ENCODE measurements around the gene NTS.

Gene NTS, protein sequence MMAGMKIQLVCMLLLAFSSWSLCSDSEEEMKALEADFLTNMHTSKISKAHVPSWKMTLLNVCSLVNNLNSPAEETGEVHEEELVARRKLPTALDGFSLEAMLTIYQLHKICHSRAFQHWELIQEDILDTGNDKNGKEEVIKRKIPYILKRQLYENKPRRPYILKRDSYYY
- 0 reads per million in 2 donors for total RNA-seq

GRCh38 chr12:85874031-85874461, at the start of gene NTS:
Gene NTS (plus strand): TSS chr12:85874295. CDS start chr12:85874404, 109 bp downstream.
- DNase-seq = no peak

DNA sequence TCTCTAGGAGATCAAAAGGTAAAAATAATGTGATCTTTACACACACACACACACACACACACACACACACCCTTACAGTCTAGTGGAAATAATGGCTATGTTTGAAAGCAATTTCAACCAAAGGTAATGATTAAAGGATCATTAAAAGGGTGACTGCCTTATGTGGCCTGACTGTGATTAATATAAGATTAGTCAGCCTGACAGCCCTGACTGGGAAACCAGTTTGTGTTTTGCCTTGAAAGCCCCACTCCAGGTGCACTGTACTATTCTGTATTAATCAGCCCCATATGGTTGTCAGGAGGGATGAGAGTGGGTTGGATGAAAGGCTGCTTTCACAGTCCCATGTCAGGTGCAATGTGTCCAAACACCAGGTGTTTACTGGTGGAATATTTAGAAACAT, 48.3 kb upstream of the NTS start:
- no peak for DNase-seq

- DNase-seq = no peak
Measured at GRCh38 chr12:85828576-85828975, 45.5 kb upstream of the NTS start.

- no peak for DNase-seq
Measured at GRCh38 chr12:85829391-85829790, 44.7 kb upstream of the NTS start.

DNA sequence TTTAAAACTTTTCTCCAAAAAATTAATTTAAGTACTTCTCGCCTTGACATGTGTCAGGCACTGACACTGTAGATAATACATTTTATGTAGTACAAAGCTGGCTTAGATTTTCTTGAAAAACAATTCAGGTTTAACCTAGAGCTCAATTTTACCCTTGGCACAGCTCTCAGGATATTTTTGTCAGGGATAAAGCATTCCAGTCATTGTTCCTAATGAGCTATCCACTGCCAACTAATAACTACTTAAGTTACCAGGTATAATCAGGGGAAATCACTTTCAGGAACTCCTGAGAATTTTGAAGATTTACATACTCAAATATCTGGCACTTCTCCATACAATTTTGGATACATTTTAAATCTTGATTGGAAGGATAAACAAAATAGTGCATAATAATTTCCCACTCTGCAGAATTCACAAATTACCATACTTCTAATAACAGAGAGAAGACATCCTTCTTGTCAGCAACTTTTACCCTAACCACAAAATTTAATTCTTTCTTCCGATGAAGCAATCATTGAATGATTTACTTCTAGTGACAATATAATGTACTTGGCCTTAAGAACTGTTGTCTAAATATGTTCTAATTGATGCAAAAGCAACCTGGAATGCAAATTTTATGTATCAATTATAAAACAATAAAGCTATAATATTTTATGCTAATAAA, 42.6 kb upstream of the NTS start:
- no peak for DNase-seq

DNA sequence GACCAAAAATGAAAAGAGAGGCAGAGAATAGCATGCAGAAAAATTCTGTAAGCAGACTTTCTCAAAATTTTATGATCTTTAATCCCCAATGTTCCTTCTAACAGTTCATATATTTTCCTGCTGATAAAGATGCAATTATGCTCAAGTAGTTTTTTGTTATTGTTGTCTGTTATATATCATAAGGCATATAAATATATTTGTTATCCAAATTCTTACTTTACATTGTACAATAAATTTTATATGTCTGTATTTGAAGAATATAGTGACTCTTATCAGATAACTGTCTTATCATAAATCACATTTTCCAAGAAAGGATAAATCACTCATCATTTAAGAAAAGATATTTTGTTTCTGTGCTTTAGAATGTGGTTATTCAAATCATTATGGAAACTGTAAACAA, 40.5 kb upstream of the NTS start:
- no peak for DNase-seq

GRCh38 chr12:85834378-85834777, 39.7 kb upstream of the NTS start:
- DNase-seq = no peak

- DNase-seq = no peak
Measured at GRCh38 chr12:85835426-85836196, 38.5 kb upstream of the NTS start.

- no peak for DNase-seq
Measured at GRCh38 chr12:85836197-85837090, 37.7 kb upstream of the NTS start, which contains the start of gene RASSF9. Gene RASSF9 (minus strand): TSS chr12:85836409. CDS start chr12:85836201, 208 bp downstream.

- no peak for DNase-seq
Measured at GRCh38 chr12:85843606-85844310, 30.3 kb upstream of the NTS start.

GRCh38 chr12:85849344-85849743, 24.8 kb upstream of the NTS start:
- DNase-seq = no peak

DNA sequence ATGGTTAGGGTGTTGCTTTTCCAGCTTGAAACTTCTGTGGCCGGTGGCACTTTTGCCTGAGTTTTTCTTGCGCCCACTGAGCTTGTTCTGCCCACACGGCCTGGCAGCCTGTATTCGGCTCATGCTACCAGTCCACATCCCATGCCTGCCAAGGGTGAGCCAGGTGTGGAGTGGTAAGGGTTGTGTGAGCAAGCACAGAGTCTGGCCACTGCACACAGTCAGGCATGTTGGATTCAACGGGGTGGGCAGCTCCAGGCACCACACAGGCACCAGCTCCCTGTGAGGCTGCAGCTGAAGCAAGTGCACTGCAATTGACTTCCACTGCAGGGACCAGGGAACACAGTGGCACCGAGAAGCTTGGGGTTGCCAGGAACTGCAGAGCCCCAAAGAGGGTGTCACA, 18.8 kb upstream of the NTS start:
- no peak for DNase-seq

GRCh38 chr12:85856966-85857365, 17.1 kb upstream of the NTS start:
- DNase-seq = no peak

- no peak for DNase-seq
Measured at GRCh38 chr12:85865890-85866289, 8.2 kb upstream of the NTS start.

DNA sequence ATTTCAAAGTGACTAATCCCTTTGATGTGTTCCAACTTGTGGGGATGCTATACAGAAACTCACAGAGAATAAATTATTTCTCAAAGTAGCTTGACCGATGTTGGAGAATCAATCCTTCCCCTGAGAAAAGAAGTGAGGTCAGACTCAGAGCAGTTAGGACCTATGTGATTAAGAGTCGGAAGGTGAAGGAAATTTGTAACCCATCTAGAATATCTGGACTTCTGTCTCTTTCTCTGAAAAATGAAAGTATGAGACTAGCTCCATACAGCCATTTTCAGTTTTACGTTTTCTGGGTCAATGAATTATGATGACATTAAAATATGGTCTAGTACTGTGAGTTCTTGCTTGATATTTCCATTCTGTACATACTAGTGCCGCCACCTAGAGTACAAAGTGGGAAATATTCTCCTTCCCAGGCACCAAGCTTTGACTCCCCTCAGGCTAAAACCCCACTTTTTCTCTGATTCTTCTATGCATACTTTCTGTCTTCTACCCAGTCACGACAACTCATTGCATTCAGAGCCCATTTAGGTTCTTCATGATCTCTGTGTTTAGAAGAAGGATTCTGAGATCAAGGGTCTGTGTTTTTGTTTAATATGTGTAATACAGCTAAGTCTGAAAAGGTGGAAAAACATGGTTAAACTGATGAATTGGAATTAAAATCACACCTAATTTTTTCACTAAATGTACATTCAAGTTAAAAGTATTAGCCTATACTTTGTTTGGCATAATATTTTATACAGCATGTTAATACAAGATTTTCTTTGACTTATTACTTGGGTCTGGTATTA, 6.9 kb upstream of the NTS start:
- DNase-seq = no peak

- no peak for DNase-seq
Measured at GRCh38 chr12:85872497-85873091, 1.5 kb upstream of the NTS start.

DNA sequence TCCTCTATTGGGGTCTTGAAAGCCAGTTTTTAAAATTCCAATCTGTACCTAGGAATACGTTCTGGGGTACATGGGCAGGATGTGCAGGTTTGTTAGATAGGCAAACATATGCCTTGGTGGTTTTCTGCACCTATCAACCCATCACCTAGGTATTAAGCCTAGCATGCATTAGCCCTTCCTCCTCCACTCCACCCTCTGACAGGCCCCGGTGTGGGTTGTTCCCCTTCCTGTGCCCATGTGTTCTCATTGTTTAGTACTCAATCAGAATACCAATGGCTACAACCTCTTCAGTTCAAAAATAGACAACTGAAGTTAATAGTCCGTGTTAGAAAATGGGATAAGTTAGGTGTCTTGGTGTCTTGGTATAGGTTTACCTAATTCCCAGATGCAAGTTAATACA, 3.4 kb downstream of the NTS start:
- DNase-seq = no peak

GRCh38 chr12:85883763-85884162, 9.7 kb downstream of the NTS start:
- no peak for DNase-seq

DNA sequence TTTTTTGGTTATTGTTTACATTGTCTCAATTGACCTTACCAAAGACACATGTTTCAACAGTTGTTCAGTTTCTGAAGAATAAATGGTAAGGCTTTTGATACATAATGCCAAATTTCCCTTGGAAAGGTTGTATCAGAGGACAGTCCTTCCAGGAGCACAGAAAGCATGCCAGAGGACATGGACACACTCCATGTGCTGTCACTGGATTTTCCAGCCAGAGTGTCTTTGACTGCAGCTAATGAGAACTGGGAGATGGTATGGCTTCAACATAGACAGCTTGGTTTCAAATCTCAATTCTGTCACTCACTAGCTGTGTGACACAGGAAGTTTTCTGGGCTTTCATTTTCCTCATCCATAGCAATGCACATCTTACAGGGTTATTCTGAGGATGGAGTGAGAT, 20.6 kb downstream of the NTS start:
- DNase-seq = no peak

DNA sequence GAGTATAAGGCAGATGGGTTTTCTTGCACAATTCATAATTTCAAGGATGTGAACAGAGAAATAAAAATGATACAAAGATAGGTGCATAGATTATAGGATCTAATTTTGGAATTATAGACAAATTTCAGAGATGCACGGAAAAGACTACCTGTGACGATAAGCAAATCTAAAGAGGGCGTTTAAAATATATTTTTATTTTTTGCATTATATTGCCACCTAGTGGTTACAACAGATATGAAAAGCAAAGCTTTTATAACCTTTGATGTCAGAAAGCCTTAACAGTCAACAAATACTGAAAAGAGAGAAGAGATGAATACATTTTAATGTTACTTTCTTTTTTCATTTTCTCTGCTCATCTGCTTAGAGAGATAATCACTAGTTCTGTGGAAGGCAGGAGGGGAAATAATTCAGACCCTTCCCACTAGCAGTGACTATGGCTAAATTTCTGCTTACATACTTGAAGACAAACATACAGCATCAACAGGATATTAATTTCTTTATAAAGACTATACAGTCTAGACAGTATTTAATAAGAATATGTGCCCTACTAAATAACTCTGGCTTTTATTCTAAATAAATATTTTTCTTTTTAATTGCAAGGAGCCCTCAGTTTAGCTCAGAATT, 46.3 kb downstream of the NTS start:
- DNase-seq = no peak

All from activated gamma-delta T cell (primary cell).